Measurements from ENCODE around the gene MVB12B. TPM values are rescaled to one million over a fixed set of nuclear protein-coding genes. Genes with fewer than 3 reads are reported as not detected.

MVB12B gene
- polyA plus RNA-seq, 1 donor from 2014 or later = 39.5 TPM

- Histone ChIP-seq H3F3A (ENCODE audit: insufficient read depth, low read length, poor library complexity, severe bottlenecking) (no peaks in the 10 kb centered on the region), H3K79me2 (replicated peaks; ENCODE audit: insufficient read depth, low read length) (peaks cover 66% of the 10 kb centered on the region), H4K20me1 (ENCODE audit: insufficient read depth) (no peaks in the 10 kb centered on the region), H3K27me3 (ENCODE audit: insufficient read depth, low read depth, low read length) (no peaks in the 10 kb centered on the region), H3K9me3 (ENCODE audit: low read length) (no peaks in the 10 kb centered on the region), H3K4me3 (ENCODE audit: low read length) (no peak overlapping the region), H3K36me3 (ENCODE audit: insufficient read depth, low read length) (no peaks in the 10 kb centered on the region), H3K9me2 (ENCODE audit: insufficient read depth, low read length) (no peaks in the 10 kb centered on the region), H3K27ac (ENCODE audit: low read length) (no peak overlapping the region), H3K4me2 (ENCODE audit: low read length) (no peak overlapping the region), H2AFZ (ENCODE audit: low read depth, low read length) (no peak overlapping the region), H3K9ac (ENCODE audit: low read length) (no peak overlapping the region)
- TF ChIP-seq, protein P1, sequence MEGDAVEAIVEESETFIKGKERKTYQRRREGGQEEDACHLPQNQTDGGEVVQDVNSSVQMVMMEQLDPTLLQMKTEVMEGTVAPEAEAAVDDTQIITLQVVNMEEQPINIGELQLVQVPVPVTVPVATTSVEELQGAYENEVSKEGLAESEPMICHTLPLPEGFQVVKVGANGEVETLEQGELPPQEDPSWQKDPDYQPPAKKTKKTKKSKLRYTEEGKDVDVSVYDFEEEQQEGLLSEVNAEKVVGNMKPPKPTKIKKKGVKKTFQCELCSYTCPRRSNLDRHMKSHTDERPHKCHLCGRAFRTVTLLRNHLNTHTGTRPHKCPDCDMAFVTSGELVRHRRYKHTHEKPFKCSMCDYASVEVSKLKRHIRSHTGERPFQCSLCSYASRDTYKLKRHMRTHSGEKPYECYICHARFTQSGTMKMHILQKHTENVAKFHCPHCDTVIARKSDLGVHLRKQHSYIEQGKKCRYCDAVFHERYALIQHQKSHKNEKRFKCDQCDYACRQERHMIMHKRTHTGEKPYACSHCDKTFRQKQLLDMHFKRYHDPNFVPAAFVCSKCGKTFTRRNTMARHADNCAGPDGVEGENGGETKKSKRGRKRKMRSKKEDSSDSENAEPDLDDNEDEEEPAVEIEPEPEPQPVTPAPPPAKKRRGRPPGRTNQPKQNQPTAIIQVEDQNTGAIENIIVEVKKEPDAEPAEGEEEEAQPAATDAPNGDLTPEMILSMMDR (IDR thresholded peaks at IDR 0.05; ENCODE audit: poor library complexity, severe bottlenecking) = no peak
- TF ChIP-seq EP300 (conservative IDR thresholded peaks at IDR 0.05; ENCODE audit: poor library complexity, severe bottlenecking) = no peak
These were observed 3.9 kb downstream of the MVB12B start for GRCh38 chr9:126330536-126330935.

DNA sequence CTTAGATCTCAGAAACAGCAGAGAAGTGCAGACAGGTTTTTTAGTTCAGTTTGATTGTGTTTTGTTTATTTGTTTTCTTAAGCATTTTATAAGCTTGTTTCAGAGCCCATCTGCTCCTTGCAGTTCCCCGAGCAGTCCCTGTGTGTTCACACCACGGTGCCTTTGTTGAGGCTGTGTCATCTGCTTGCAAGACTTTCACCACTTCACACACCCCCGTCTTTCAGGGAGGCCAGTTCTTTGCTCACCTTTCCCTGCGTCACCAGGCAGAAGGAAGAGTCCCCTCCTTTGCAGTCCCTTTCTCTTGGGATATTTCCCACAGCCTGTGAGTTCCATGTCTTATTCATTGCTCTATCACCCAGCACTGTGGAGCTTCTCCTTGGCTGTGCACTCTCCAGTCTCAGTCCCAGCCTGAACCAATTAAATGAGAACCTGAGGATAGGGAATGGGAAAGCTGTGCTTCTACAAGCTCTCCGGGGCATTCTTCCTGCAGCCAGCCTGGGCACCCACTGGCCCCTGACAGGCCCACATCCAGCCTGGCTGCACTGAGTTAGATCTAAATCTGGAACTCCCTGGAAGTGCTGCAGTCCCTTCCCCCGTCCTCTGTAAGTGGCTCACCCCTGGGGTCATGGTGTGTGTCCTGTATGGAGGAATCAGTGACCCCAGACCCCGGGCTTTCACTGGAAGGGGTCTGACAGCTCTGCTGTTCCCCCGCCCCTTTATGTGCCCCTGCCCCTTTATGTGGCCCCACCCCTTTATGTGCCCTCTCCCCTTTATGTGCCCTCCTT is 5.5 kb downstream of the MVB12B start:
- Histone ChIP-seq H3K27ac (ENCODE audit: low read length) (no peak overlapping the region), H3K9ac (ENCODE audit: low read length) (no peak overlapping the region), H3K36me3 (ENCODE audit: insufficient read depth, low read length) (no peaks in the 10 kb centered on the region), H3K79me2 (replicated peaks; ENCODE audit: insufficient read depth, low read length) (peaks cover 75% of the 10 kb centered on the region), H3F3A (ENCODE audit: insufficient read depth, low read length, poor library complexity, severe bottlenecking) (no peaks in the 10 kb centered on the region), H3K27me3 (ENCODE audit: insufficient read depth, low read depth, low read length) (no peaks in the 10 kb centered on the region), H2AFZ (ENCODE audit: low read depth, low read length) (no peak overlapping the region), H4K20me1 (ENCODE audit: insufficient read depth) (no peaks in the 10 kb centered on the region), H3K4me3 (ENCODE audit: low read length) (no peak overlapping the region), H3K9me2 (ENCODE audit: insufficient read depth, low read length) (no peaks in the 10 kb centered on the region), H3K4me2 (ENCODE audit: low read length) (no peak overlapping the region), H3K9me3 (ENCODE audit: low read length) (no peaks in the 10 kb centered on the region)
- no peak for TF ChIP-seq EP300 (conservative IDR thresholded peaks at IDR 0.05; ENCODE audit: poor library complexity, severe bottlenecking)
- TF ChIP-seq SMC3 (conservative IDR thresholded peaks at IDR 0.05; ENCODE audit: poor library complexity) = no peak
- TF ChIP-seq EZH2 (IDR thresholded peaks at IDR 0.05; ENCODE audit: borderline replicate concordance, insufficient read depth, low read length, poor library complexity, severe bottlenecking) = no peak

- H4K20me1 ChIP-seq (ENCODE audit: insufficient read depth) = no peaks in the 10 kb centered on the region
- H3K9ac ChIP-seq (ENCODE audit: low read length) = no peak overlapping the region
- TF ChIP-seq TAF1 (IDR thresholded peaks at IDR 0.05; ENCODE audit: low read depth) (no peak), SMC3 (conservative IDR thresholded peaks at IDR 0.05; ENCODE audit: poor library complexity) (no peak), EP300 (conservative IDR thresholded peaks at IDR 0.05; ENCODE audit: poor library complexity, severe bottlenecking) (no peak), EZH2 (IDR thresholded peaks at IDR 0.05; ENCODE audit: borderline replicate concordance, insufficient read depth, low read length, poor library complexity, severe bottlenecking) (no peak), RAD21 (conservative IDR thresholded peaks at IDR 0.05) (no peak), POLR2AphosphoS5 (IDR thresholded peaks at IDR 0.05) (no peak), MXI1 (conservative IDR thresholded peaks at IDR 0.05; ENCODE audit: poor library complexity, severe bottlenecking) (no peak)
- TF ChIP-seq, protein P1 (IDR thresholded peaks at IDR 0.05; ENCODE audit: poor library complexity, severe bottlenecking) = no peak
- TF ChIP-seq, protein P2, sequence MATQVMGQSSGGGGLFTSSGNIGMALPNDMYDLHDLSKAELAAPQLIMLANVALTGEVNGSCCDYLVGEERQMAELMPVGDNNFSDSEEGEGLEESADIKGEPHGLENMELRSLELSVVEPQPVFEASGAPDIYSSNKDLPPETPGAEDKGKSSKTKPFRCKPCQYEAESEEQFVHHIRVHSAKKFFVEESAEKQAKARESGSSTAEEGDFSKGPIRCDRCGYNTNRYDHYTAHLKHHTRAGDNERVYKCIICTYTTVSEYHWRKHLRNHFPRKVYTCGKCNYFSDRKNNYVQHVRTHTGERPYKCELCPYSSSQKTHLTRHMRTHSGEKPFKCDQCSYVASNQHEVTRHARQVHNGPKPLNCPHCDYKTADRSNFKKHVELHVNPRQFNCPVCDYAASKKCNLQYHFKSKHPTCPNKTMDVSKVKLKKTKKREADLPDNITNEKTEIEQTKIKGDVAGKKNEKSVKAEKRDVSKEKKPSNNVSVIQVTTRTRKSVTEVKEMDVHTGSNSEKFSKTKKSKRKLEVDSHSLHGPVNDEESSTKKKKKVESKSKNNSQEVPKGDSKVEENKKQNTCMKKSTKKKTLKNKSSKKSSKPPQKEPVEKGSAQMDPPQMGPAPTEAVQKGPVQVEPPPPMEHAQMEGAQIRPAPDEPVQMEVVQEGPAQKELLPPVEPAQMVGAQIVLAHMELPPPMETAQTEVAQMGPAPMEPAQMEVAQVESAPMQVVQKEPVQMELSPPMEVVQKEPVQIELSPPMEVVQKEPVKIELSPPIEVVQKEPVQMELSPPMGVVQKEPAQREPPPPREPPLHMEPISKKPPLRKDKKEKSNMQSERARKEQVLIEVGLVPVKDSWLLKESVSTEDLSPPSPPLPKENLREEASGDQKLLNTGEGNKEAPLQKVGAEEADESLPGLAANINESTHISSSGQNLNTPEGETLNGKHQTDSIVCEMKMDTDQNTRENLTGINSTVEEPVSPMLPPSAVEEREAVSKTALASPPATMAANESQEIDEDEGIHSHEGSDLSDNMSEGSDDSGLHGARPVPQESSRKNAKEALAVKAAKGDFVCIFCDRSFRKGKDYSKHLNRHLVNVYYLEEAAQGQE (IDR thresholded peaks at IDR 0.05; ENCODE audit: borderline replicate concordance) = no peak
- no peaks in the 10 kb centered on the region for H3K9me2 ChIP-seq (ENCODE audit: insufficient read depth, low read length)
- H3K79me2 ChIP-seq (replicated peaks; ENCODE audit: insufficient read depth, low read length) = peaks cover 48% of the 10 kb centered on the region
- H3F3A ChIP-seq (ENCODE audit: insufficient read depth, low read length, poor library complexity, severe bottlenecking) = no peaks in the 10 kb centered on the region
- no peaks in the 10 kb centered on the region for H3K27me3 ChIP-seq (ENCODE audit: insufficient read depth, low read depth, low read length)
- no peak overlapping the region for H3K4me3 ChIP-seq (ENCODE audit: low read length)
- H3K4me2 ChIP-seq (ENCODE audit: low read length) = no peak overlapping the region
- no peak overlapping the region for H3K27ac ChIP-seq (ENCODE audit: low read length)
- H3K9me3 ChIP-seq (ENCODE audit: low read length) = no peaks in the 10 kb centered on the region
- H3K36me3 ChIP-seq (ENCODE audit: insufficient read depth, low read length) = no peaks in the 10 kb centered on the region
- H2AFZ ChIP-seq (ENCODE audit: low read depth, low read length) = no peak overlapping the region
These were observed 8.3 kb downstream of the MVB12B start for GRCh38 chr9:126334721-126335621.
